ENCODE data around the gene DOCK4.

GRCh38 chr7:111953611-111954010, 252.6 kb downstream of the DOCK4 start:
- TF ChIP-seq HDAC6 (IDR thresholded peaks at IDR 0.05; ENCODE audit: low read depth, low read length) (no peak), TAF1 (IDR thresholded peaks at IDR 0.05; ENCODE audit: low read depth, low read length) (no peak), EZH2 (IDR thresholded peaks at IDR 0.05; ENCODE audit: low read depth, low read length, severe bottlenecking) (no peak), CTCF (IDR thresholded peaks at IDR 0.05; ENCODE audit: control extremely low read depth in 1 of 3, insufficient read depth in 1 of 3, low read depth in 1 of 3, low read length in 3 of 3) (peak in 1 of 3 experiments; percentile 37; a peak in 2 of 4 replicates), POLR2A (IDR thresholded peaks at IDR 0.05; ENCODE audit: control extremely low read depth in 1 of 2, low read depth in 2 of 2, low read length in 2 of 2) (no peak), EP300 (IDR thresholded peaks at IDR 0.05; ENCODE audit: borderline replicate concordance in 1 of 2, low read depth in 2 of 2, low read length in 2 of 2) (no peak), NRF1 (IDR thresholded peaks at IDR 0.05; ENCODE audit: low read depth, low read length) (no peak), CHD1 (IDR thresholded peaks at IDR 0.05; ENCODE audit: low read depth, low read length) (no peak), BACH1 (IDR thresholded peaks at IDR 0.05; ENCODE audit: low read length) (no peak), TBP (IDR thresholded peaks at IDR 0.05; ENCODE audit: low read depth, low read length) (no peak), POLR2AphosphoS5 (IDR thresholded peaks at IDR 0.05; ENCODE audit: low read depth, low read length) (no peak)
- TF ChIP-seq, protein P1, sequence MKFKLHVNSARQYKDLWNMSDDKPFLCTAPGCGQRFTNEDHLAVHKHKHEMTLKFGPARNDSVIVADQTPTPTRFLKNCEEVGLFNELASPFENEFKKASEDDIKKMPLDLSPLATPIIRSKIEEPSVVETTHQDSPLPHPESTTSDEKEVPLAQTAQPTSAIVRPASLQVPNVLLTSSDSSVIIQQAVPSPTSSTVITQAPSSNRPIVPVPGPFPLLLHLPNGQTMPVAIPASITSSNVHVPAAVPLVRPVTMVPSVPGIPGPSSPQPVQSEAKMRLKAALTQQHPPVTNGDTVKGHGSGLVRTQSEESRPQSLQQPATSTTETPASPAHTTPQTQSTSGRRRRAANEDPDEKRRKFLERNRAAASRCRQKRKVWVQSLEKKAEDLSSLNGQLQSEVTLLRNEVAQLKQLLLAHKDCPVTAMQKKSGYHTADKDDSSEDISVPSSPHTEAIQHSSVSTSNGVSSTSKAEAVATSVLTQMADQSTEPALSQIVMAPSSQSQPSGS (IDR thresholded peaks at IDR 0.05; ENCODE audit: low read length), result no peak

All from H1 (cell line).